Measurements from ENCODE around the gene DGKZ. TPM values are rescaled to one million over a fixed set of nuclear protein-coding genes. Genes with fewer than 3 reads are reported as not detected.
"Not testable (repeated sequence)": the region's sequence is repeated elsewhere in the genome, so short reads cannot be mapped to it uniquely, and the experiment has no call there.

DGKZ gene
- total and polyA plus RNA-seq, 10 of the 15 experiments (the other 5 are each of a cell fraction or from before 2014, with no cell fraction given), result 0.50 to 78.4 (median 39.5) TPM

- ChIA-PET SMC1A (ENCODE audit: uncharacterized antibody, unreplicated experiment) (no interaction called here), CTCF (interaction anchor here (0.8 to 1.9 kb wide), 4 partner anchors 10 to 140 kb away, joined by 3 to 5 read pairs (median 4); no protein-coding TSS in a partner anchor), RAD21 (ENCODE audit: unreplicated experiment) (interaction anchor here (0.5 kb wide), 1 partner anchor 1163 kb away, joined by 4 read pairs; no protein-coding TSS in a partner anchor), POLR2A (interaction anchor here (0.8 kb wide), 1 partner anchor 104 kb away, joined by 3 read pairs; no protein-coding TSS in a partner anchor)
- peaks cover 6 to 12% of the 10 kb centered on the region in 2 experiments for H3K27me3 ChIP-seq (replicated peaks in 1 of 2; ENCODE audit: control insufficient read depth in 2 of 2, insufficient read depth in 2 of 2, low read length in 1 of 2)
- no TSS peak for BruUV-seq (replicated peaks)
- no peak overlapping the region for H3K4me3 ChIP-seq
- no peak for DNase-seq (ENCODE audit: low read depth, low spot score)
- no peak overlapping the region for H3K4me2 ChIP-seq (ENCODE audit: control insufficient read depth, insufficient read depth)
- WGBS (ENCODE audit: insufficient coverage, insufficient replicate concordance, low lambda C conversion rate, missing lambda C conversion rate), result 89% methylated on average over 20 of the region's 20 CpGs
- no peak overlapping the region for H3K9ac ChIP-seq (ENCODE audit: control insufficient read depth, insufficient read depth, low read length)
- in situ Hi-C loops (cut with MboI) (no loop called here), intact Hi-C loops (cut with micrococcal nuclease; ENCODE audit: unreplicated experiment) (no loop called here)
- no peaks in the 10 kb centered on the region for H3K9me3 ChIP-seq (replicated peaks; ENCODE audit: control insufficient read depth, insufficient read depth, low read length)
- no peaks in the 10 kb centered on the region for H3K79me2 ChIP-seq (ENCODE audit: control insufficient read depth, insufficient read depth, low read length)
- peak; percentile 6; the same call in 2 of the 3 replicates for ATAC-seq
- peaks cover 4 to 17% of the 10 kb centered on the region in 2 experiments; a peak in 3 of 4 replicates for H3K36me3 ChIP-seq (ENCODE audit: control insufficient read depth in 2 of 2, insufficient read depth in 2 of 2, low read length in 1 of 2)
- H3K27ac ChIP-seq (ENCODE audit: control insufficient read depth, insufficient read depth), result no peak overlapping the region
- TF ChIP-seq POLR2A (IDR thresholded peaks at IDR 0.05; ENCODE audit: low read depth, low read length) (peak; percentile 53; the same call in 1 of the 2 replicates), ASH2L (IDR thresholded peaks at IDR 0.05; ENCODE audit: borderline replicate concordance, low read depth) (no peak), RUNX3 (IDR thresholded peaks at IDR 0.05; ENCODE audit: low read length) (peak; percentile 28; the same call in 1 of the 2 replicates), RBBP5 (conservative IDR thresholded peaks at IDR 0.05) (no peak), KDM1A (IDR thresholded peaks at IDR 0.05; ENCODE audit: borderline replicate concordance) (no peak)
- FAIRE-seq, result no peak
- no peak overlapping the region for H2AFZ ChIP-seq (ENCODE audit: control insufficient read depth, low read depth, low read length)
- H3K4me1 ChIP-seq (ENCODE audit: control insufficient read depth, insufficient read depth, low read length), result peaks cover 8% of the 10 kb centered on the region
- no peaks in the 10 kb centered on the region for H4K20me1 ChIP-seq (ENCODE audit: control insufficient read depth, insufficient read depth)
Observed at GRCh38 chr11:46378811-46379481, 31.7 kb downstream of the DGKZ start.

DNA sequence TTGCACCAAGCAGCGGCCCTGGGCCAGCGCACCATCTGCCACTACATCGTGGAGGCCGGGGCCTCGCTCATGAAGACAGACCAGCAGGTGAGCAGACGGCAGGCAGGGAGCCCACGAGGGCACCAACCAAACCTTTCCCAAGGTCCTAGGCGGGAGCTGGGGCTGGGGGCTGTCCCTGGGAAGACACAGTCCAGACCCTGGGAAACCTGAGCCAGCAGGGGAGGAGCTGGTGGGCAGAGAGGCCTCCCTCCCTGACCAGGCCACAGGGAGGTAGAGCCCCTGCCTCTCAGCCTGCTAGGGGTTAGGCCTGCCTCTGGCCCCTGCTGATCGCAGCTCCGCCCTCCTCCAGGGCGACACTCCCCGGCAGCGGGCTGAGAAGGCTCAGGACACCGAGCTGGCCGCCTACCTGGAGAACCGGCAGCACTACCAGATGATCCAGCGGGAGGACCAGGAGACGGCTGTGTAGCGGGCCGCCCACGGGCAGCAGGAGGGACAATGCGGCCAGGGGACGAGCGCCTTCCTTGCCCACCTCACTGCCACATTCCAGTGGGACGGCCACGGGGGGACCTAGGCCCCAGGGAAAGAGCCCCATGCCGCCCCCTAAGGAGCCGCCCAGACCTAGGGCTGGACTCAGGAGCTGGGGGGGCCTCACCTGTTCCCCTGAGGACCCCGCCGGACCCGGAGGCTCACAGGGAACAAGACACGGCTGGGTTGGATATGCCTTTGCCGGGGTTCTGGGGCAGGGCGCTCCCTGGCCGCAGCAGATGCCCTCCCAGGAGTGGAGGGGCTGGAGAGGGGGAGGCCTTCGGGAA is 32.4 kb downstream of the DGKZ start:
- whole genome bisulfite sequencing (ENCODE audit: insufficient coverage, insufficient replicate concordance, low lambda C conversion rate, missing lambda C conversion rate), result 77% methylated on average over 35 of the region's 36 CpGs
- FAIRE-seq; H3K9me3 ChIP-seq (replicated peaks; ENCODE audit: control insufficient read depth, insufficient read depth, low read length); H3K79me2 ChIP-seq (ENCODE audit: control insufficient read depth, insufficient read depth, low read length); H3K4me3 ChIP-seq; in situ Hi-C loops (cut with MboI); H3K9ac ChIP-seq (ENCODE audit: control insufficient read depth, insufficient read depth, low read length); intact Hi-C loops (cut with micrococcal nuclease; ENCODE audit: unreplicated experiment); H2AFZ ChIP-seq (ENCODE audit: control insufficient read depth, low read depth, low read length); DNase-seq (ENCODE audit: low read depth, low spot score); BruUV-seq (replicated peaks); H4K20me1 ChIP-seq (ENCODE audit: control insufficient read depth, insufficient read depth); H3K4me2 ChIP-seq (ENCODE audit: control insufficient read depth, insufficient read depth); H3K27ac ChIP-seq (ENCODE audit: control insufficient read depth, insufficient read depth); H3K4me1 ChIP-seq (ENCODE audit: control insufficient read depth, insufficient read depth, low read length): not testable (repeated sequence)
- Histone ChIP-seq H3K36me3 (ENCODE audit: control insufficient read depth in 2 of 2, insufficient read depth in 2 of 2, low read length in 1 of 2) (peaks cover 4 to 14% of the 10 kb centered on the region in 2 experiments; a peak in 3 of 4 replicates), H3K27me3 (replicated peaks in 1 of 2; ENCODE audit: control insufficient read depth in 2 of 2, insufficient read depth in 2 of 2, low read length in 1 of 2) (peaks cover 6 to 12% of the 10 kb centered on the region in 2 experiments)
- ChIA-PET CTCF (interaction anchor here (1.9 kb wide), 1 partner anchor 18 kb away, joined by 4 read pairs; no protein-coding TSS in a partner anchor), SMC1A (ENCODE audit: uncharacterized antibody, unreplicated experiment) (interaction anchor here (0.6 kb wide), 1 partner anchor 65 kb away, joined by 3 read pairs; no protein-coding TSS in a partner anchor), RAD21 (ENCODE audit: unreplicated experiment) (interaction anchor here (0.7 to 1.3 kb wide), 2 partner anchors 12 to 63 kb away, joined by 3 read pairs; no protein-coding TSS in a partner anchor), POLR2A (interaction anchor here (0.5 kb wide), 2 partner anchors 45 to 202 kb away, joined by 3 read pairs; no protein-coding TSS in a partner anchor)
- 0 out of 3 replicates have a peak, but pooled peaks have one; percentile 3 for ATAC-seq

All from GM12878 (cell line).